ENCODE measurements around the gene TTC23L.

DNA sequence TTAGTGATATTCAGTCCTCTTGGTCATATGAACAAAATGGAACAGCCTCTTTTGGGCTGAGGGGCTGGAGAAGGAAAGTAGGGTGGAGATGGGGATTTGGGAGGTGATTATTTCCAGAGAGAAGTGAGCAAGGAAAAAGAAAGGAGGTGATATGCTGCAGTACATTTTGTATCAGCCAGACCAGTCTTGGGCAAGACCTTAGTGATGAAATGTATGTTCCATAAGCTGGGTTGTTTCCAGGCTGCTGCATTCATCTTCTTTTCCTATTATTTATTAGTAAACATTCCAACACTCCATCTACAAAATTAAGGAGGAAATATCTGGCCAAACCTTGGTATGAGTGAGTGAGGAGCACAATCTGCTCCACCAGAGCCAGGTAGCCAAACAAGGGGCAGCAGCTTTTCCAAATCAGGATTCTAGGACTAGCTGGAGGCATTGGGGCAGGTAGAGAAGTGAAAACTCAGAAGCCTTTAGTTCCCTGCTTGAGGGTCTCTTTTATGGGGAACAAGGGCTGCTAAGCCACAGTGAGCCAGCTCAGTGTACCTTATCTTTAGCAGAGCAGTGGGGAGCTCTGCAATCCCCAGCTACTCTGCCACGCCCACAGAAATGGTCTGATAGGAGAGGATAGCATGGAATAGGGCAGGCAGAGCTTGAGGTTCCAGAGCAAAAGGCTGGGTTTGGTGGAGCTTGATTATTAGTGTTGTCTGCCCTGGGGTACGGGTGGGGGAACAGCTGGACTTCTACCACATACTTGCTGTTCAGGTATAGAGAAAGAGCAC, 56.9 kb downstream of the TTC23L start:
- TF ChIP-seq POLR2AphosphoS5 (IDR thresholded peaks at IDR 0.05; ENCODE audit: low read depth, low read length) (no peak), POLR2A (IDR thresholded peaks at IDR 0.05; ENCODE audit: low read depth, low read length) (no peak), SPI1 (IDR thresholded peaks at IDR 0.05; ENCODE audit: low read depth, low read length) (no peak), TAF1 (IDR thresholded peaks at IDR 0.05; ENCODE audit: low read depth, low read length) (no peak), POU2F2 (IDR thresholded peaks at IDR 0.05; ENCODE audit: low read depth, low read length) (no peak)
